H54 (cell line): ENCODE results near the gene TWF2.

Experiments used
- DNase-seq: peaks from one replicate; pipeline ENCODE4 v3.0.0; 2011; ENCODE audit warnings: low spot score, mixed read lengths; ENCODE audit not compliant: insufficient read length
- FAIRE-seq: peaks from 3 replicates; lab custom pipeline; 2011; peaks lifted over from hg19 to GRCh38; lab: Jason Lieb, UNC
- POLR2A ChIP-seq: IDR thresholded peaks from 2 replicates; pipeline ENCODE4 v1.6.1; 2011; ENCODE audit warnings: low read depth, mild to moderate bottlenecking, low read length

TWF2 gene

GRCh38 chr3:52249683-52250082 lies 10.7 kb upstream of the TWF2 start:
- DNase-seq (no peak), FAIRE-seq (no peak)
- no peak for TF ChIP-seq POLR2A

- DNase-seq = no peak
- no peak for FAIRE-seq
- TF ChIP-seq POLR2A = no peak
Measured at GRCh38 chr3:52248816-52249547, 10.0 kb upstream of the TWF2 start.

GRCh38 chr3:52248165-52248541 lies 9.2 kb upstream of the TWF2 start:
- FAIRE-seq (no peak), DNase-seq (no peak)
- TF ChIP-seq POLR2A = no peak

GRCh38 chr3:52247409-52248164 lies 8.6 kb upstream of the TWF2 start:
- FAIRE-seq (no peak), DNase-seq (no peak)
- no peak for TF ChIP-seq POLR2A

- FAIRE-seq = no peak
- DNase-seq = no peak
Measured at GRCh38 chr3:52246728-52247408, 7.9 kb upstream of the TWF2 start.

GRCh38 chr3:52246264-52246620 lies 7.3 kb upstream of the TWF2 start:
- no peak for FAIRE-seq
- no peak for TF ChIP-seq POLR2A
- DNase-seq = no peak

More at GRCh38 chr3:52246728-52247408, 7.9 kb upstream of the TWF2 start:
- no peak for TF ChIP-seq POLR2A

- FAIRE-seq (no peak), DNase-seq (no peak)
- 0 out of 2 replicates have a peak, but pooled peaks have one; percentile 32 for TF ChIP-seq POLR2A
Measured at GRCh38 chr3:52245322-52246263, 6.6 kb upstream of the TWF2 start, which contains the start of gene PPM1M. Gene PPM1M (plus strand): TSS chr3:52245759. CDS start chr3:52245825, 66 bp downstream.

- DNase-seq (peak; percentile 87), FAIRE-seq (no peak)
- no peak for TF ChIP-seq POLR2A
Measured at GRCh38 chr3:52243791-52244628, 5.1 kb upstream of the TWF2 start.

- FAIRE-seq (no peak), DNase-seq (no peak)
- no peak for TF ChIP-seq POLR2A
Measured at GRCh38 chr3:52242039-52242438, 3.1 kb upstream of the TWF2 start.

GRCh38 chr3:52240886-52241370 lies 2.0 kb upstream of the TWF2 start:
- no peak for TF ChIP-seq POLR2A
- no peak for DNase-seq
- FAIRE-seq = no peak

- DNase-seq (peak; percentile 92), FAIRE-seq (no peak)
- no peak for TF ChIP-seq POLR2A
Measured at GRCh38 chr3:52240059-52240885, 1.3 kb upstream of the TWF2 start.
